Peyer's patch (tissue), 4 donors: ENCODE measurements around the gene SCN1B. TPM values are rescaled to one million over a fixed set of nuclear protein-coding genes. Genes with fewer than 3 reads are reported as not detected.

ENCODE experiments used
- DNase-seq, 3 donors: peaks; one replicate each; pipeline ENCODE4 v3.0.0-alpha.2; 2017 to 2019
- H3K27ac ChIP-seq, 4 donors: fragments of 200-600 bp; sonication (generic); one replicate each; pipeline ENCODE4 v1.5.1; 2016 to 2019
- H3K27me3 ChIP-seq, 2 donors: fragments of 200-600 bp; sonication (generic); one replicate each; pipeline ENCODE4 v1.5.1; 2019
- H3K36me3 ChIP-seq, 3 donors: fragments of 200-600 bp; sonication (generic); one replicate each; pipeline ENCODE4 v1.5.1; 2016 to 2019
- H3K4me1 ChIP-seq, 4 donors: fragments of 200-600 bp; sonication (generic); one replicate each; pipeline ENCODE4 v1.5.1; 2016 to 2019
- H3K4me3 ChIP-seq, 4 donors: fragments of 200-600 bp; sonication (generic); 1 replicate in 3 of 4; 2 replicates in 1 of 4; pipeline ENCODE4 v1.5.1; 2016 to 2019; ENCODE audit warnings: mild to moderate bottlenecking in 1 of 4
- H3K9me3 ChIP-seq, 4 donors: fragments of 200-600 bp; sonication (generic); one replicate each; pipeline ENCODE4 v1.5.1; 2016 to 2019; ENCODE audit warnings: mild to moderate bottlenecking in 1 of 4
- POLR2A ChIP-seq, 2 donors: fragments of 450-650 bp; IDR thresholded peaks; one replicate each; pipeline ENCODE4 v1.5.1; 2017; ENCODE audit warnings: antibody characterized with exemption in 2 of 2, mild to moderate bottlenecking in 2 of 2, moderate library complexity in 2 of 2
- total RNA-seq, 4 donors: library from RNA; depleted of rRNA; stranded (reverse); fragments of >200 nt; gene quantifications; one replicate each; pipeline ENCODE4 v1.1.0, GENCODE V29; 2016
- TF ChIP-seq, protein P1 (sequence below), 6 experiments: fragments of 450-650 bp in 4 of 6; fragments of 200-600 bp in 2 of 6; sonication (generic) in 1 of 6; IDR thresholded peaks; one replicate each; pipeline ENCODE4 v1.5.1; 2017 to 2019; ENCODE audit warnings: antibody characterized with exemption in 6 of 6, mild to moderate bottlenecking in 3 of 6, moderate library complexity in 1 of 6

The SCN1B gene
- total RNA-seq, 4 donors from 2014 or later: 2.8 to 9.1 (median 5.1) TPM

DNA sequence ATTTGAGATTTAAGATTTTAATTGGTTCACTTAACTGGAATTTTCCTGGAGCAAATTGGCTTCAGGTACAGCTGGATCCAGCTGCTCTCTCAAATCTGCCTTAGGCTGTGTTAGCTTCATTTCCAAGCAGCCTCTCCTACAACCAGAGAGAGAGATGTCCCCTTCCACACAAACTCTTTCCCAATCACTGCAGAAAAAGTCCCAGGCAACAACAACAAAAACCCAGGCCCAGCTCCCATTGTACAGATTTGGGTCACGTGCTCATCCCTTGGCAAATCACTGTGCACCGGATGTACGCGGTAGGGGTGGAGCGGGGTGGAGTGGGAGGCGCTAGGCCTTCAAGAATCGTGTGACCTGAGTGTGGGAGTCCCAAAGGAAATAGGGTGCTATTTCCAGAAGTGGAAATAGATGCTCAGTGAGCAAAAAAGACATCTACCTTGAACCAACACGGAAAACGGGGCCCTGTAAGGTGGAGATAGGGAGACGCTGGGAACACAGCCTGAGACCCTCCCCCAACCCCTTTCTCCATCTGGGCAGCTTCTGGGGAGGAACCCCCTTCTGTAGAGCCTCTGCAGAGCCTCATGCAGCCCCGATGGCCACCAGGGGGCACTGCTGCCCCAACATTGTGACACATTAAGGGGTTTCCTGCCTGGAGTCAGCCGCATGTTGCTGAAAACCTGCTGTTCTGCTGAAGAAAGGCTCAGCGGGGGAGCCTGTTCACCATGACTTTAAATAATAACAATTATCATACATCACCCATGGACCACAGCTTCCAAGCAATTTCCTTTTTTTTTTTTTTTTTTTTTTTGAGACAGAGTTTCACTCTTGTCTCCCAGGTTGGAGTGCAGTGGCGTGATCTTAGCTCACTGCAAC lies 36.7 kb downstream of the SCN1B start:
- Histone ChIP-seq H3K36me3 (no peaks in the 10 kb centered on the region), H3K27ac (no peak overlapping the region), H3K4me1 (no peaks in the 10 kb centered on the region), H3K27me3 (no peaks in the 10 kb centered on the region), H3K9me3 (peaks cover 0 to 7% (median 3%) of the 10 kb centered on the region in 4 donors), H3K4me3 (no peak overlapping the region)
- peak; percentile 89 to 96 (median 94) for DNase-seq
- TF ChIP-seq POLR2A (IDR thresholded peaks at IDR 0.05): no peak
- TF ChIP-seq, protein P1, sequence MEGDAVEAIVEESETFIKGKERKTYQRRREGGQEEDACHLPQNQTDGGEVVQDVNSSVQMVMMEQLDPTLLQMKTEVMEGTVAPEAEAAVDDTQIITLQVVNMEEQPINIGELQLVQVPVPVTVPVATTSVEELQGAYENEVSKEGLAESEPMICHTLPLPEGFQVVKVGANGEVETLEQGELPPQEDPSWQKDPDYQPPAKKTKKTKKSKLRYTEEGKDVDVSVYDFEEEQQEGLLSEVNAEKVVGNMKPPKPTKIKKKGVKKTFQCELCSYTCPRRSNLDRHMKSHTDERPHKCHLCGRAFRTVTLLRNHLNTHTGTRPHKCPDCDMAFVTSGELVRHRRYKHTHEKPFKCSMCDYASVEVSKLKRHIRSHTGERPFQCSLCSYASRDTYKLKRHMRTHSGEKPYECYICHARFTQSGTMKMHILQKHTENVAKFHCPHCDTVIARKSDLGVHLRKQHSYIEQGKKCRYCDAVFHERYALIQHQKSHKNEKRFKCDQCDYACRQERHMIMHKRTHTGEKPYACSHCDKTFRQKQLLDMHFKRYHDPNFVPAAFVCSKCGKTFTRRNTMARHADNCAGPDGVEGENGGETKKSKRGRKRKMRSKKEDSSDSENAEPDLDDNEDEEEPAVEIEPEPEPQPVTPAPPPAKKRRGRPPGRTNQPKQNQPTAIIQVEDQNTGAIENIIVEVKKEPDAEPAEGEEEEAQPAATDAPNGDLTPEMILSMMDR (IDR thresholded peaks at IDR 0.05): peak; percentile 83 to 92 (median 89)

DNA sequence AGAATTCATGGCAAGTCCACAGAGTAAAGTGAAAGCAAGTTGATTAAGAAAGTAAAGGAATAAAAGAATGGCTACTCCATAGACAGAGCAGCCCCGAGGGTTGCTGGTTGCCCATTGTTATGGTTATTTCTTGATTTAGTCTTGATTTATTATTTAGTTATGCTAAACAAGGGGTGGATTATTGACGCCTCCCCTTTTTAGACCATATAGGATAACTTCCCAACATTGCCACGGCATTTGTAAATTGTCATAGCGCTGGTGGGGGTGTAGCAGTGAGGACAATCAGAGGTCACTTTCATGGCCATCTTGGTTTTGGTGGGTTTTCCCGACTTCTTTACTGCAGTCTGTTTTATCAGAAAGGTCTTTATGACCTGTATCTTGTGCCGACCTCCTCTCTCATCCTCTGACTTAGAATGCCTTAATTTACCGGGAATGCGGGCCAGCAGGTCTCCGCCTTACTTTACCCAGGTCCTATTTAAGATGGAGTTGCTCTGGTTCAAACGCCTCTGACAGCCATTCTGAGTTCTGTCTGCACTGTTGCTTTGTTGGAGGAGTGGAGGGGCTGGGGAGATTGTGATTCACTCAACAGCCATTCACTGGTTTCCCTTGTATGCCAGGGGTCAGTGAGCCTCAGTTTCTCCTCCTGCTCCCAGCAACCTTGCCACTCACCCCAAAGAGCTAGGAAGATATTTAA lies 38.8 kb downstream of the SCN1B start:
- Histone ChIP-seq H3K9me3 (peaks cover 0 to 7% (median 3%) of the 10 kb centered on the region in 4 donors), H3K4me3 (no peak overlapping the region), H3K4me1 (no peaks in the 10 kb centered on the region), H3K27me3 (no peaks in the 10 kb centered on the region), H3K27ac (no peak overlapping the region), H3K36me3 (no peaks in the 10 kb centered on the region)
- no peak for TF ChIP-seq POLR2A (IDR thresholded peaks at IDR 0.05)
- TF ChIP-seq, protein P1 (IDR thresholded peaks at IDR 0.05): no peak
- no peak for DNase-seq

DNA sequence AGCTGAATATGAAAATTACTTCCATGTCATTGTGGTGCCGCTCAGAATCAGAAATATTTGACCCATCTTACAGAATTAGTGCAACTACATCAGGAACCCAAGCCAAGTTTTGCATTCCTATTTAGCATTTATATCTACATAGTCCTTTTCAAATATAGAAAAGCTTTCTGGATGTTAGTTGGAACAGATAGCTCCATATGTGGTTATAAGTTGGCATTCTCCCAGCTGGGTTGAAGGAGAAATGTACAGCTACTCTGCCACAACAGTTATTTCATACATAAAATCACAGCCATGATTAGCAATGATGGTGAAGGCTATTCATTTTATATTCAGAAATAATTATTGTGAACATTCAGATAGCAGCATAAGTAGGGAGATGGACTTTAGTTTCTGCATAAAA lies 39.4 kb downstream of the SCN1B start:
- Histone ChIP-seq H3K9me3 (peaks cover 0 to 7% (median 3%) of the 10 kb centered on the region in 4 donors), H3K4me1 (no peaks in the 10 kb centered on the region), H3K27me3 (no peaks in the 10 kb centered on the region), H3K36me3 (no peaks in the 10 kb centered on the region), H3K27ac (no peak overlapping the region), H3K4me3 (no peak overlapping the region)
- no peak for TF ChIP-seq POLR2A (IDR thresholded peaks at IDR 0.05)
- TF ChIP-seq, protein P1 (IDR thresholded peaks at IDR 0.05): no peak
- no peak for DNase-seq

DNA sequence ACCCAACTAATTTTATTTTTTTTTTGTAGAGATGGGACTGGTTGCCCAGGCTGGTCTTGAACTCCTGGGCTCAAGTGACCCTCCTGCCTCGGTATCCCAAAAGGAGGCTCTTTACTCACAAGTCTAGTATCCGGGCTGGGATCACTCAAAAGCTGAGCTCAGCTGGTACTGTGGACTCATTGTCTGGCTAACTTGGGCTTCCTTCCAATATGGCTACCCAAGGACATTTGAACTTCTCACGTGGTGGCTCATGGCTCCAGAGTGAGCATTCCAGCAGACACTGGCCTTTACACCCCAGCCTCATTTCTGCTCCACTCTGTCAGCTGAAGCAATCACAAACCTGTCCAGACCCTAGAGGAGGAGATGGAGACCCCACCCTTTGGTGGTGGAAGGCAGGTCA lies 40.2 kb downstream of the SCN1B start:
- no peaks in the 10 kb centered on the region for H3K36me3 ChIP-seq
- H3K27ac ChIP-seq: no peak overlapping the region
- DNase-seq: no peak
- H3K27me3 ChIP-seq: no peaks in the 10 kb centered on the region
- TF ChIP-seq POLR2A (IDR thresholded peaks at IDR 0.05): no peak
- TF ChIP-seq, protein P1 (IDR thresholded peaks at IDR 0.05): no peak
- H3K9me3 ChIP-seq: peaks cover 0 to 7% (median 3%) of the 10 kb centered on the region in 4 donors
- H3K4me3 ChIP-seq: no peak overlapping the region
- no peaks in the 10 kb centered on the region for H3K4me1 ChIP-seq

DNA sequence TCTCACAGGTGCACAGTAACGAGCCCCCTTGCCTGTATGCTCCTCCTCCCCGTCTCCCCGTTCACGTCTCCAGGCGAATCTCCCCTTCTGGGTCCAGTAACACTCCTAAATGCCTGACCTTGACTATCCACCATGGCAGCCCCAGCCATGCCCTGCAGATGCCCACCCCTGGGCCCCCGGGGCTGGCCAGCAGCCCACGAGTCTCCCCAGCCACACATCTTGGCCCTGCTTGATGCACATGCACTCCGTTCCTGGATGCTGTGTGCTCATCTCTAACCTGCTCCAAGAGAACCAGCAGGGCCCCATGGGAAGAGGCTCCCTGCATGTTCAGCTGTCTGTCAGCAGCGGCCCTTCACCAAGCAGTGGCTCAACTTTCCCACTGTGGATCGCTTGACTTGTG lies 43.2 kb downstream of the SCN1B start:
- Histone ChIP-seq H3K27me3 (no peaks in the 10 kb centered on the region), H3K9me3 (peaks cover 0 to 5% (median 2%) of the 10 kb centered on the region in 4 donors), H3K4me1 (peaks cover 0 to 3% (median 0%) of the 10 kb centered on the region in 4 donors), H3K27ac (no peak overlapping the region), H3K36me3 (no peaks in the 10 kb centered on the region), H3K4me3 (no peak overlapping the region)
- TF ChIP-seq POLR2A (IDR thresholded peaks at IDR 0.05): no peak
- TF ChIP-seq, protein P1 (IDR thresholded peaks at IDR 0.05): no peak
- no peak for DNase-seq
